HCT116 (cell line): Measurements from ENCODE around the gene NDUFS5. TPM values are rescaled to one million over a fixed set of nuclear protein-coding genes. Genes with fewer than 3 reads are reported as not detected.

Experiments
- ATAC-seq: fragments of 200-7000 bp; cut with Tn5 transposase; 2 replicates; pipeline ENCODE4 v1.9.1; 2020; ENCODE audit warnings: mild to moderate bottlenecking, moderate library complexity
- BruUV-seq: library from RNA; stranded (reverse); fragments of 400-500 nt; replicated peaks from 2 replicates; lab custom pipeline; 2021; lab: Mats Ljungman, UMichigan
- CTCF ChIA-PET: fragments of 300-600 bp; sonication (Branson Sonifier 250); formaldehyde crosslinking; loops from one replicate; lab custom pipeline; 2021; ENCODE audit warnings: antibody characterized with exemption; lab: Charles Lee
- POLR2A ChIA-PET: fragments of 300-600, 350-600 bp; sonication (Branson Sonifier 250); formaldehyde crosslinking; loops from one replicate; lab custom pipeline; 2021; ENCODE audit warnings: antibody characterized with exemption; lab: Charles Lee
- RAD21 ChIA-PET, 2 experiments: fragments of 300-600 bp; sonication (Branson Sonifier 250); formaldehyde crosslinking; loops; one replicate each; lab custom pipeline; 2023; ENCODE audit warnings: low total read pairs in 2 of 2; ENCODE audit not compliant: uncharacterized antibody in 2 of 2, unreplicated experiment in 2 of 2, low non-redundant PET in 1 of 2; lab: Charles Lee
- DNase-seq: peaks from one replicate; pipeline ENCODE4 v3.0.0-alpha.2; 2010; ENCODE audit warnings: low read depth, low spot score
- H2AFZ ChIP-seq: fragments of 200-600 bp; shearing (Covaris generic), sonication (generic); 2 replicates; pipeline ENCODE4 v1.6.1; 2017; ENCODE audit warnings: low read depth, mixed run types, mixed read lengths, antibody characterized with exemption, low read length; ENCODE audit not compliant: poor library complexity, severe bottlenecking
- H3K27ac ChIP-seq: 2 replicates; pipeline ENCODE4 v1.5.1; 2012; ENCODE audit warnings: low read depth, low read length
- H3K27me3 ChIP-seq: fragments of 200-600 bp; sonication (generic); 2 replicates; pipeline ENCODE4 v1.6.1; 2016; ENCODE audit warnings: mixed run types, low read length, mixed read lengths; ENCODE audit not compliant: insufficient read depth
- H3K36me3 ChIP-seq, 2 experiments: fragments of 200-500 bp in 1 of 2; fragments of 200-600 bp in 1 of 2; sonication (Bioruptor generic) in 1 of 2; sonication (generic) in 1 of 2; 2 replicates each; pipeline versions ENCODE4 v1.5.1 to v1.6.1; 2014 to 2016; ENCODE audit warnings: low read length in 2 of 2, inconsistent platforms in 1 of 2, mixed read lengths in 1 of 2, mixed run types in 1 of 2; ENCODE audit not compliant: insufficient read depth in 2 of 2, control insufficient read depth in 1 of 2
- H3K4me1 ChIP-seq, 2 experiments: fragments of 200-600 bp in 1 of 2; sonication (generic) in 1 of 2; 2 replicates each; pipeline versions ENCODE4 v1.5.1 to v1.6.1; 2012 to 2017; ENCODE audit warnings: low read length in 2 of 2, inconsistent platforms in 1 of 2, mild to moderate bottlenecking in 1 of 2, mixed read lengths in 1 of 2, mixed run types in 1 of 2, moderate library complexity in 1 of 2; ENCODE audit not compliant: insufficient read depth in 2 of 2, control insufficient read depth in 1 of 2
- H3K4me2 ChIP-seq: fragments of 200-600 bp; sonication (generic); 2 replicates; pipeline ENCODE4 v1.6.1; 2017; ENCODE audit warnings: mixed run types, low read length, mixed read lengths
- H3K4me3 ChIP-seq, 2 experiments: fragments of 200-600 bp in 1 of 2; sonication (generic) in 1 of 2; replicated peaks in 1 of 2; 2 replicates each; pipeline ENCODE4 v1.5.1; 2011 to 2016; ENCODE audit warnings: low read length in 2 of 2, control low read depth in 1 of 2, low read depth in 1 of 2, mild to moderate bottlenecking in 1 of 2, mixed read lengths in 1 of 2, mixed run types in 1 of 2
- H3K79me2 ChIP-seq: fragments of 200-600 bp; sonication (generic); 2 replicates; pipeline ENCODE4 v1.6.1; 2017; ENCODE audit warnings: mild to moderate bottlenecking, mixed run types, low read length, moderate library complexity, mixed read lengths; ENCODE audit not compliant: insufficient read depth
- H3K9ac ChIP-seq: fragments of 200-600 bp; sonication (generic); 2 replicates; pipeline ENCODE4 v1.6.1; 2016; ENCODE audit warnings: low read length, mixed read lengths
- H3K9me2 ChIP-seq: fragments of 200-600 bp; sonication (generic), shearing (Covaris generic); 2 replicates; pipeline ENCODE4 v1.6.1; 2017; ENCODE audit warnings: mixed run types, mild to moderate bottlenecking, moderate library complexity; ENCODE audit not compliant: insufficient read depth
- H3K9me3 ChIP-seq, 2 experiments: fragments of 200-500 bp in 1 of 2; fragments of 200-600 bp in 1 of 2; sonication (Bioruptor generic) in 1 of 2; sonication (generic) in 1 of 2; 2 replicates each; pipeline ENCODE4 v1.6.1; 2014 to 2017; ENCODE audit warnings: low read length in 2 of 2, mixed read lengths in 2 of 2, inconsistent platforms in 1 of 2, low read depth in 1 of 2, mild to moderate bottlenecking in 1 of 2, mixed run types in 1 of 2, moderate library complexity in 1 of 2; ENCODE audit not compliant: control insufficient read depth in 1 of 2, insufficient read depth in 1 of 2
- H4K20me1 ChIP-seq: fragments of 200-600 bp; sonication (generic), shearing (Covaris generic); 2 replicates; pipeline ENCODE4 v1.6.1; 2017; ENCODE audit warnings: mixed run types, mild to moderate bottlenecking, moderate library complexity; ENCODE audit not compliant: insufficient read depth
- POLR2A ChIP-seq: IDR thresholded peaks from 2 replicates; pipeline ENCODE4 v1.7.0; 2011; ENCODE audit warnings: borderline replicate concordance; ENCODE audit not compliant: insufficient read depth, insufficient read length; ENCODE audit errors: extremely low read depth
- SIN3A ChIP-seq: IDR thresholded peaks from 2 replicates; pipeline ENCODE4 v1.6.1; 2012; ENCODE audit warnings: low read depth
- TCF7L2 ChIP-seq: IDR thresholded peaks from 2 replicates; pipeline ENCODE4 v1.7.0; 2011; ENCODE audit warnings: borderline replicate concordance, inconsistent platforms; ENCODE audit not compliant: insufficient read depth, insufficient read length; ENCODE audit errors: extremely low read depth
- intact Hi-C: fragments of 100-400 bp; cut with micrococcal nuclease; formaldehyde crosslinking; loops from 2 replicates; pipeline ENCODE4 v1.10.0; 2022
- total RNA-seq: library from RNA; stranded (reverse); gene quantifications from one replicate; pipeline ENCODE4 v1.2.1, GENCODE V29; 2021; ENCODE audit not compliant: unreplicated experiment
- TF ChIP-seq, protein P1 (sequence below): IDR thresholded peaks from 2 replicates; pipeline ENCODE4 v1.6.1; 2012
- TF ChIP-seq, protein P2 (sequence below): IDR thresholded peaks from 2 replicates; pipeline ENCODE4 v1.6.1; 2012
- TF ChIP-seq, protein P3 (sequence below): IDR thresholded peaks from 2 replicates; pipeline ENCODE4 v1.6.1; 2011; ENCODE audit warnings: mild to moderate bottlenecking, low read length, moderate library complexity; ENCODE audit not compliant: insufficient replicate concordance; ENCODE audit errors: extremely low read depth

The NDUFS5 gene
- total RNA-seq, 1 experiment from 2014 or later = 263 TPM

DNA sequence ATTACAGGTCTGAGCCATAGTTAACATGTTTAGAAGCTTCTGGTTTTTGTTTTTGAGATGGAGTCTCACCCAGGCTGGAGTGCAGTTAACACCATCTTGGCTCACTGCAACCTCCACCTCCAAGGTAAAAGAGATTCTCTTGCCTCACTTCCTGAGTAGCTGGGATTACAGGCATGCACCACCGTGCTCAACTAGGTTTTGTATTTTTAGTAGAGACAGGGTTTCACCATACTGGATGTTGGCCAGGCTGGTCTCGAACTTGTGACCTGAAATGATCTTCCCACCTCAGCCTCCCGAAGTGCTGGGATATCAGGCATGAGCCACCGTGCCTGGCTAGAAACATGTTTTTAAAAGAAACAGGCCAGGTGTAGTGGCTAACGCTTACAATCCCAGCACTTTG, 10.5 kb downstream of the NDUFS5 start:
- Histone ChIP-seq H3K4me3 (no peak overlapping the region), H3K9ac (no peak overlapping the region), H3K9me2 (no peaks in the 10 kb centered on the region), H3K27ac (no peak overlapping the region), H4K20me1 (no peaks in the 10 kb centered on the region), H3K4me2 (no peak overlapping the region), H3K27me3 (no peaks in the 10 kb centered on the region), H3K36me3 (peaks cover 22 to 29% of the 10 kb centered on the region in 2 experiments; a peak in 3 of 4 replicates), H3K4me1 (no peaks in the 10 kb centered on the region), H2AFZ (no peak overlapping the region), H3K9me3 (no peaks in the 10 kb centered on the region), H3K79me2 (peaks cover 20% of the 10 kb centered on the region)
- DNase-seq = no peak
- ChIA-PET POLR2A (no interaction called here), CTCF (no interaction called here), RAD21 (no interaction called here)
- no peak for TF ChIP-seq TCF7L2
- TF ChIP-seq SIN3A = no peak
- BruUV-seq = no TSS peak
- ATAC-seq = no peak
- intact Hi-C loops = no loop called here

DNA sequence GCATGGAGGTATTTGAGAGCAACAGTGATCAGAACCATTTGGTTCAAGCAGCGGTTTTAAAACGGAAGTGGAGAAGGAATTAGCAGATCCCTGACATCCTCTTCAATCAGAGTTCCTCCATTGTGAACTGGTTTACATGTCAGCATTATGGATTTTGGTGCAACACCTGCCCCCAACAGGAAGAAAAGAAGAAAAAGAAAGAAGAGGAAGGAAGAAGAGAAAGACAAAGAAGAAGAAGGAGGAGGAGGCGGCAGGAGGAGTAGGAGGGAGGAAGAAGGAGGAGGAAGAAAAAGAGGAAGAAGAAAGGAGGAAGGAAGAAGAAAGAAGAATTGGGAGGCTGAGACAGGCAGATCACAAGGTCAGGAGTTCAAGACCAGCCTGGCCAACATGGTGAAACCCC, 17.4 kb downstream of the NDUFS5 start:
- H3K4me2 ChIP-seq = no peak overlapping the region
- no peak for ATAC-seq
- BruUV-seq = no TSS peak
- intact Hi-C loops = no loop called here
- no peaks in the 10 kb centered on the region for H4K20me1 ChIP-seq
- H3K27ac ChIP-seq = no peak overlapping the region
- no peak overlapping the region for H3K4me3 ChIP-seq
- no peak for TF ChIP-seq POLR2A
- TF ChIP-seq, protein P1, sequence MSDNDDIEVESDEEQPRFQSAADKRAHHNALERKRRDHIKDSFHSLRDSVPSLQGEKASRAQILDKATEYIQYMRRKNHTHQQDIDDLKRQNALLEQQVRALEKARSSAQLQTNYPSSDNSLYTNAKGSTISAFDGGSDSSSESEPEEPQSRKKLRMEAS = no peak
- TF ChIP-seq, protein P2, sequence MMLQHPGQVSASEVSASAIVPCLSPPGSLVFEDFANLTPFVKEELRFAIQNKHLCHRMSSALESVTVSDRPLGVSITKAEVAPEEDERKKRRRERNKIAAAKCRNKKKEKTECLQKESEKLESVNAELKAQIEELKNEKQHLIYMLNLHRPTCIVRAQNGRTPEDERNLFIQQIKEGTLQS = no peak
- TF ChIP-seq, protein P3, sequence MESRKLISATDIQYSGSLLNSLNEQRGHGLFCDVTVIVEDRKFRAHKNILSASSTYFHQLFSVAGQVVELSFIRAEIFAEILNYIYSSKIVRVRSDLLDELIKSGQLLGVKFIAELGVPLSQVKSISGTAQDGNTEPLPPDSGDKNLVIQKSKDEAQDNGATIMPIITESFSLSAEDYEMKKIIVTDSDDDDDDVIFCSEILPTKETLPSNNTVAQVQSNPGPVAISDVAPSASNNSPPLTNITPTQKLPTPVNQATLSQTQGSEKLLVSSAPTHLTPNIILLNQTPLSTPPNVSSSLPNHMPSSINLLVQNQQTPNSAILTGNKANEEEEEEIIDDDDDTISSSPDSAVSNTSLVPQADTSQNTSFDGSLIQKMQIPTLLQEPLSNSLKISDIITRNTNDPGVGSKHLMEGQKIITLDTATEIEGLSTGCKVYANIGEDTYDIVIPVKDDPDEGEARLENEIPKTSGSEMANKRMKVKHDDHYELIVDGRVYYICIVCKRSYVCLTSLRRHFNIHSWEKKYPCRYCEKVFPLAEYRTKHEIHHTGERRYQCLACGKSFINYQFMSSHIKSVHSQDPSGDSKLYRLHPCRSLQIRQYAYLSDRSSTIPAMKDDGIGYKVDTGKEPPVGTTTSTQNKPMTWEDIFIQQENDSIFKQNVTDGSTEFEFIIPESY = no peak
- no peaks in the 10 kb centered on the region for H3K36me3 ChIP-seq
- H3K9me3 ChIP-seq = no peaks in the 10 kb centered on the region
- DNase-seq = no peak
- H3K4me1 ChIP-seq = peaks cover 4 to 5% of the 10 kb centered on the region in 2 experiments; a peak in 3 of 4 replicates
- H2AFZ ChIP-seq = no peak overlapping the region
- ChIA-PET CTCF (no interaction called here), RAD21 (no interaction called here), POLR2A (no interaction called here)
- no peaks in the 10 kb centered on the region for H3K27me3 ChIP-seq
- H3K9me2 ChIP-seq = no peaks in the 10 kb centered on the region
- H3K9ac ChIP-seq = no peak overlapping the region
- no peaks in the 10 kb centered on the region for H3K79me2 ChIP-seq
